Measurements from ENCODE around the gene DCANP1.
A peak's percentile ranks its signal among the peaks of the same experiment; 100 is the strongest.

The DCANP1 gene

GRCh38 chr5:135423846-135424168 is 23.3 kb downstream of the DCANP1 start:
- Histone ChIP-seq H3K4me2 (peak overlapping the region; percentile 70 to 87 (median 81)), H3K36me3 (peaks cover 0 to 11% (median 5%) of the 10 kb centered on the region in 11 experiments; a peak in 5 of 22 replicates), H4K20me1 (no peaks in the 10 kb centered on the region), H3K27me3 (no peaks in the 10 kb centered on the region), H3K9me3 (replicated peaks in 1 of 11) (peaks cover 23 to 36% (median 26%) of the 10 kb centered on the region in 11 experiments), H3K9ac (peak overlapping the region in 9 of 11 experiments; percentile 7 to 77 (median 66); a peak in 15 of 22 replicates), H3K27ac (peak overlapping the region in 10 of 11 experiments; percentile 54 to 92 (median 85); a peak in 21 of 22 replicates), H3K4me3 (peak overlapping the region in 1 of 10 experiments; percentile 17; a peak in 3 of 20 replicates), H3K4me1 (peaks cover 50 to 59% (median 55%) of the 10 kb centered on the region in 10 experiments)
- no peak for TF ChIP-seq Cebpa-rat (IDR thresholded peaks at IDR 0.05)

GRCh38 chr5:135423146-135423845 is 23.9 kb downstream of the DCANP1 start:
- Histone ChIP-seq H3K4me2 (peak overlapping the region; percentile 70 to 87 (median 81)), H3K4me3 (peak overlapping the region in 6 of 10 experiments; percentile 7 to 43 (median 24); a peak in 9 of 20 replicates), H4K20me1 (no peaks in the 10 kb centered on the region), H3K9me3 (replicated peaks in 1 of 11) (peaks cover 18 to 31% (median 21%) of the 10 kb centered on the region in 11 experiments), H3K4me1 (peaks cover 50 to 56% (median 53%) of the 10 kb centered on the region in 10 experiments), H3K27ac (peak overlapping the region; percentile 54 to 92 (median 83); a peak in 21 of 22 replicates), H3K9ac (peak overlapping the region in 10 of 11 experiments; percentile 7 to 77 (median 60); a peak in 16 of 22 replicates), H3K27me3 (no peaks in the 10 kb centered on the region), H3K36me3 (peaks cover 0 to 5% (median 3%) of the 10 kb centered on the region in 11 experiments; a peak in 4 of 22 replicates)
- TF ChIP-seq Cebpa-rat (IDR thresholded peaks at IDR 0.05), result no peak

- no peak overlapping the region for H3K4me3 ChIP-seq
- H3K36me3 ChIP-seq, result no peaks in the 10 kb centered on the region
- no peak overlapping the region; a peak in 1 of 22 replicates for H3K4me2 ChIP-seq
- H3K4me1 ChIP-seq, result peaks cover 46 to 51% (median 47%) of the 10 kb centered on the region in 10 experiments
- peaks cover 9 to 22% (median 13%) of the 10 kb centered on the region in 11 experiments for H3K9me3 ChIP-seq (replicated peaks in 1 of 11)
- H3K27ac ChIP-seq, result peak overlapping the region in 1 of 11 experiments; percentile 90; a peak in 2 of 22 replicates
- TF ChIP-seq Cebpa-rat (IDR thresholded peaks at IDR 0.05), result no peak
- no peaks in the 10 kb centered on the region for H3K27me3 ChIP-seq
- no peaks in the 10 kb centered on the region for H4K20me1 ChIP-seq
- no peak overlapping the region for H3K9ac ChIP-seq
These were observed 24.7 kb downstream of the DCANP1 start for GRCh38 chr5:135422419-135422818.

GRCh38 chr5:135417083-135417482 is 30.1 kb downstream of the DCANP1 start:
- TF ChIP-seq Cebpa-rat (IDR thresholded peaks at IDR 0.05), result no peak
- Histone ChIP-seq H3K27ac (no peak overlapping the region), H3K27me3 (no peaks in the 10 kb centered on the region), H3K4me3 (no peak overlapping the region), H3K36me3 (no peaks in the 10 kb centered on the region), H4K20me1 (no peaks in the 10 kb centered on the region), H3K4me1 (peaks cover 0 to 4% (median 0%) of the 10 kb centered on the region in 10 experiments; a peak in 1 of 20 replicates), H3K9ac (no peak overlapping the region), H3K9me3 (replicated peaks in 1 of 11) (peaks cover 7 to 20% (median 13%) of the 10 kb centered on the region in 11 experiments; a peak in 20 of 22 replicates), H3K4me2 (no peak overlapping the region)

GRCh38 chr5:135405082-135405481 is 42.1 kb downstream of the DCANP1 start:
- no peaks in the 10 kb centered on the region for H4K20me1 ChIP-seq
- no peak overlapping the region for H3K4me2 ChIP-seq
- H3K27ac ChIP-seq, result no peak overlapping the region
- no peak overlapping the region for H3K4me3 ChIP-seq
- peaks cover 9 to 23% (median 17%) of the 10 kb centered on the region in 11 experiments; a peak in 19 of 22 replicates for H3K9me3 ChIP-seq (replicated peaks in 1 of 11)
- H3K36me3 ChIP-seq, result no peaks in the 10 kb centered on the region
- H3K27me3 ChIP-seq, result no peaks in the 10 kb centered on the region
- no peak overlapping the region for H3K9ac ChIP-seq
- peaks cover 8 to 14% (median 9%) of the 10 kb centered on the region in 10 experiments for H3K4me1 ChIP-seq
- no peak for TF ChIP-seq Cebpa-rat (IDR thresholded peaks at IDR 0.05)

GRCh38 chr5:135402031-135402430 is 45.1 kb downstream of the DCANP1 start:
- H3K27ac ChIP-seq, result no peak overlapping the region
- no peak for TF ChIP-seq Cebpa-rat (IDR thresholded peaks at IDR 0.05)

GRCh38 chr5:135400866-135401265 is 46.3 kb downstream of the DCANP1 start:
- H3K9me3 ChIP-seq (replicated peaks in 1 of 11), result peaks cover 0 to 12% (median 9%) of the 10 kb centered on the region in 11 experiments; a peak in 13 of 22 replicates
- no peak overlapping the region; a peak in 1 of 22 replicates for H3K27ac ChIP-seq
- peak overlapping the region in 2 of 11 experiments; percentile 98 to 100; a peak in 1 of 22 replicates for H3K9ac ChIP-seq
- peaks cover 0 to 20% (median 4%) of the 10 kb centered on the region in 11 experiments; a peak in 8 of 22 replicates for H3K36me3 ChIP-seq
- no peaks in the 10 kb centered on the region for H3K27me3 ChIP-seq
- TF ChIP-seq Cebpa-rat (IDR thresholded peaks at IDR 0.05), result no peak
- H3K4me1 ChIP-seq, result peaks cover 31 to 40% (median 36%) of the 10 kb centered on the region in 10 experiments
- no peak overlapping the region for H3K4me3 ChIP-seq
- peak overlapping the region; percentile 90 to 98 (median 96); a peak in 18 of 22 replicates for H3K4me2 ChIP-seq
- H4K20me1 ChIP-seq, result peaks cover 8 to 29% (median 27%) of the 10 kb centered on the region in 11 experiments; a peak in 20 of 22 replicates

More at GRCh38 chr5:135402031-135402430, 45.1 kb downstream of the DCANP1 start:
- H3K4me2 ChIP-seq, result no peak overlapping the region
- H3K36me3 ChIP-seq, result peaks cover 0 to 10% (median 0%) of the 10 kb centered on the region in 11 experiments; a peak in 6 of 22 replicates
- H3K4me3 ChIP-seq, result no peak overlapping the region
- H3K4me1 ChIP-seq, result peaks cover 20 to 28% (median 25%) of the 10 kb centered on the region in 10 experiments
- H3K27me3 ChIP-seq, result no peaks in the 10 kb centered on the region
- H3K9me3 ChIP-seq (replicated peaks in 1 of 11), result peaks cover 0 to 12% (median 9%) of the 10 kb centered on the region in 11 experiments; a peak in 13 of 22 replicates
- H4K20me1 ChIP-seq, result peaks cover 8 to 18% (median 16%) of the 10 kb centered on the region in 11 experiments; a peak in 19 of 22 replicates
- no peak overlapping the region for H3K9ac ChIP-seq

- Histone ChIP-seq H3K36me3 (peaks cover 0 to 29% (median 13%) of the 10 kb centered on the region in 11 experiments; a peak in 11 of 22 replicates), H3K27ac (peak overlapping the region; percentile 94 to 100 (median 98)), H3K4me3 (peak overlapping the region; percentile 86 to 99 (median 96)), H3K4me1 (peaks cover 40 to 49% (median 45%) of the 10 kb centered on the region in 10 experiments), H3K9me3 (replicated peaks in 1 of 11) (peaks cover 0 to 7% (median 5%) of the 10 kb centered on the region in 11 experiments; a peak in 13 of 22 replicates), H4K20me1 (peaks cover 15 to 38% (median 36%) of the 10 kb centered on the region in 11 experiments; a peak in 20 of 22 replicates), H3K9ac (peak overlapping the region; percentile 95 to 100 (median 99)), H3K4me2 (peak overlapping the region; percentile 90 to 98 (median 96)), H3K27me3 (no peaks in the 10 kb centered on the region)
- TF ChIP-seq Cebpa-rat (IDR thresholded peaks at IDR 0.05), result no peak
These were observed 47.2 kb downstream of the DCANP1 start for GRCh38 chr5:135399794-135400542.

All from BLaER1 treated with 17β-estradiol and CSF1 and Interleukin-3, amounts not matched to agents 10 nM and 100 nM (cell line).